ENCODE results near the gene IRF4.

Gene IRF4

DNA sequence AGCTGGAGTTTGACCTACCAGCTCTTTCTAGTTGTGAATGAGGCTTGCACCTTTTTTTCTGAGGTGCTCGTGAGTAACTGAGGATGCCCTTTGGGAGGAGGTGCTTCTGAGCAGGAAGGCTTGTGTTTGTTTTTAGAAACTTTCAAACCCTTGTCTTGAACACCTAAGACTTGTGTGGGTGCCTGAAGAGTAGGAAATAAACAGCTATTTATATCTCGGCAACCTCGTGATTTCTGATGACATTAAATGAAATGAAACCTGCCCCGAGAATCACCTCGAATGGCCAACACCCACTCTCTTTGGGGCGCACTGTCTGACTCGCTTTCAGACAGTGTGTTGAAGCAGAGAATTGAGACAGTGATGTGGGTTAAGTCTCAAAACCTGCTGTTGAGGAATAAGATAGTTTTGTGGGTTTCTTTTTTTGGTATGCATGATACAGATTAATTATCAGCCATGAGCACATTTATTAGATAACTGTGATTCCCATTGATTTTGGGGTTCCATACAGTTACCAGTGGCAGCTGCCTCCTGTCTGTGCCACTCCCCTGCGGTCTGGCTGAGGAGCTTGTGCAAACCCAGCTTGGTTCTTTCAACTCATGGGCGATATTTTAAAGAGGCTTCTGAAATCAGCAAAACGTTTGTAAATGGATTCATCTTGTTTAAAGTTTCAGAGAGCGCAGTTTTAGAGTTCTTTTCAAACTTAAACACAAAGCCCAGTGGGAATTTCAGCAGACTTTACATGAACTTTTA is 8.4 kb downstream of the IRF4 start:
- DNase-seq, result peak; percentile 83

DNA sequence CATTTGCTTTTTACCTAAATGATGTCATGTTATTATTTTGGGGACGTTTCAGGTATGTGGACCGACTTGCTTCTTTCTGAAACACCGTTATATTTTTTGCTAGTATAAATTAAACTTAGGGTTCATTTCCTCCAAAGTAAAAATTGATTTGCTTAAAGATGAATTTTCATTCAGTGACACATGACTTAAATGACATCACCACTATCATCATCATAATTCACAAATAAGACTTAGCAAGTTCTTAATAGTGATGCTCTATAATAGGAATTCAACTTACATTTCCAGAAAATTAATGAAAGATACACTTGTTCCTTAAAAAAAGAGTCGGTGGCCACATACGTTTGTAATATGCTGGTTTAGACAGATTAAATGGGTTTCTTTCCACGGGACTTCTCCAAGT is 9.3 kb downstream of the IRF4 start:
- no peak for DNase-seq

DNA sequence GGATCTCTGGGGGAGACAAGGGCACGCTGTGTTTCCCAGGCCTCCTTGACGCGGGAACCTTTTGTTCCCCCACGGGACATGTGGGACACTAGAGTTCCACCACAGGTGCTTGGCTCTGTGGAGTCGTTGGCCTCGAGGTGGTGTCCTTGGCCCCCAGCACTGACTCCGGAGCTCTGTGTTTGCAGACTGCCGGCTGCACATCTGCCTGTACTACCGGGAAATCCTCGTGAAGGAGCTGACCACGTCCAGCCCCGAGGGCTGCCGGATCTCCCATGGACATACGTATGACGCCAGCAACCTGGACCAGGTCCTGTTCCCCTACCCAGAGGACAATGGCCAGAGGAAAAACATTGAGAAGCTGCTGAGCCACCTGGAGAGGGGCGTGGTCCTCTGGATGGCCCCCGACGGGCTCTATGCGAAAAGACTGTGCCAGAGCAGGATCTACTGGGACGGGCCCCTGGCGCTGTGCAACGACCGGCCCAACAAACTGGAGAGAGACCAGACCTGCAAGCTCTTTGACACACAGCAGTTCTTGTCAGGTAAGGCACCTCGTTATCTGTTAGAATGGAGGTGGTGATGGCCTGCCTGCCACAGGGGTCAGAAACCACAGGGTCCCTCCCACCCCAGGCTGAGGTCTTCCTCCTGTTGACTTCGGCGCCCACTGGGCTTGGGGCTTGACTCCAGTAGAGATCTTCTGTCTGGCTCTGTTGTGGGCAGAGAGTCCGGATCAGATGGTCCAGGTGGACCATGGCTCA is 9.9 kb downstream of the IRF4 start:
- DNase-seq, result no peak

DNA sequence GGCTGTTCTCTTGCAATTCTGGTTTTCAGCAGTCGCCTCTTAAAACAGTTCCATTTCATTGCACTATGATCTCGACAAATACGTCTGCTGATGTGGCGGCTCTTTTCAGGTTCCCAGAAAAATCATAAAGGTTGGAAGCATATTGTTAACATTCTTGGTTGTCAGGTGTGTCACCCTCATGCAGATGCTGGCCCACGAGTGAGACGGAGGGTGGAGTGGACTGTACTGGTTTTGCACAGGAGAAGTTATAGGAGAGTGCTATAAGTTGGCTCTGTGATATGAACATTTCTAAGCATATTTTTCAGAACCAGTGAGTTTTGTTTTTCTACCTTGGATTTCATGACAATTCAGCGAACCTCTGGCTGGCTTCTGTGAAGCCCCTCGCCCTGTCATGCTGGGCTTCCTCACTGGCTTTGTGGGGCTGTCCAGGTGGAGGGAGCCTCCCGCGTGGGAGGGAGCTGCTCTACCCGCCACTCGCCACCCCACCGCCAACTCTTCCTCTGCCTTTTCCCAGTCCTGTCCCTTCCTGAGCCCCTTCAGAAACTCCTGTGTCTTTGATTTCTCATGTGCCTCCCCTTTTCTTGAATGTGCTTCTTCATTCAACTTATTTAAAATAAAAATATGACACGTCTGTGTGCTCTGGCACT is 10.6 kb downstream of the IRF4 start:
- no peak for DNase-seq

DNA sequence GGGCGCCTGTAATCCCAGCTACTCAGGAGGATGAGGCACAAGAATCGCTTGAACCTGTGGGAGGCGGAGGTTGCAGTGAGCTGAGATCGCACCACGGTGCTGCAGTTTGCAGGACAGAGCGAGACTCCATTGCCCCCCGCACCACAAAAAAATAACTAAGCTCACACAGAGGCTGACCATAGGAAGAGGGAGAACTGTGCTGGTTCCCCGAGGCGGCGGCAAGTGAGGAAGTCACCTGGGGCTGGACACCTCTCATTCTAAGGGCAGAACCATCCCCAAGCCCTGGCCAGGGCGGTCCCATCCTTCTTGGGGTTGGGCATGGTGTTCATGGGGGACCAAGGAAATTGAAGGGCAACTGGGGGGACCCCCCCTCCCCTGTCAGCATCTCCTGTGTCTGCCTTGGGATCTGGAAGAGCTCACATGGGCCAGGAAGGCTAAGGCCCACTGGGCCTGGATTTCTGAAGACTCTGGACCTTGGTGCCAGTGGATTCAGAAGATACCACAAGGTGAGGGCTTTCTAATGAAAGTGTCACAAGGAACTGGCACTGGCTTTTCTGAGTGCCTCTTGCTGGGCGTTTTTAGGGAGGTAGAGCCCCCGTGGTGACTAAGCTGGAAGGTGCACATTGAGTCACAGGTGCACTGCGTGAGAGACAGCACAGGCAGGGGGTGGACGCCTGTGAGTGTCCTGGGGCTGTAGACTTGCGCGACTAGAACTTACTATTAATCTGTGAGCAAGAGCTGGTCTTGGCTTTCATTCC is 11.5 kb downstream of the IRF4 start:
- DNase-seq, result no peak

DNA sequence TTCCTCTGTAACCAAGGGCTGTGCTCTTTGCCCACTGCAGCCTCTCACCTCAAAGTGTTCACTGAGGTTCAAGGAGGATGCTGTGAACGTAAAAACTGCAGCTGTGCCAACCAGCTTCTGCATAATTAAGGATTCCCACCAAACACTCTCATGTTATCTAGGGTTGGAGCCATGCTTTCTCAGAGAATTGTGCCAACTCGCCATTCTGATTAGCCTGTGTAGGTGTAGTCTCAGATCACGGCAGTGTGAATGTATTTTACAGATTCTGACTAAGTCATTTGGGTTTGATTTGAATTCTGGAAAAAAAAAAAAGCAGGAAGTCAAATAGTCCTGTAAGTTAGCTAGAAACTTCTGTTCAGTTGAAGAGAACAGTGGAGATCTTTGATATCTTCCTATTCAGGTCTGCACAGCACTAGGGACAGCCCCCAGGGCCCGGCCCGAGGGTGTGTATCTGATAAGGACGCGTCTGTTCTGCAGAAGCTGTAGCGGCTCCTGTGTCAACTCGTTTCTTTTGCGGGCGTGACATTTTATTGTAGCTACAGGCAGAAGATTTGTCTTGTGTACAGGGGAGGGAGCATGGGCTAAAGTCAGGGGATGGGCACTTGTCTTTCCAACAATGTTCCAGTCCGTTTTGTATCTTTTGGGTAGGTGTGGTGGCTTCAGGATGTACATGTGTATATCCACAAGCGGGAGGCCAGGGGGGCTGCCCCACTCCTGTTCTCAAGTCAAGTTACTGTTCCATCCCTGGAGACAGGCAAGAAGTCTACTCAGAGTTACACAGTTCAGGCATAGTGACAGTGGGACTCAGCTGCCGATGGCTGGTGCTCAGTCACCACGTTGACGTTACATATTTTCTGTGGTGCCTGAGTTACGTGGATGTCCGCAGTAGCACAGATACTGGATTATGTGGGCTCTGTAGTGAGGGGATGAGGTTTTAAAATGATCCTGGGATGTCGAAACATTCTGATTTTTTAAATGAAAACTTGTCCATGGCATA is 12.4 kb downstream of the IRF4 start:
- no peak for DNase-seq

DNA sequence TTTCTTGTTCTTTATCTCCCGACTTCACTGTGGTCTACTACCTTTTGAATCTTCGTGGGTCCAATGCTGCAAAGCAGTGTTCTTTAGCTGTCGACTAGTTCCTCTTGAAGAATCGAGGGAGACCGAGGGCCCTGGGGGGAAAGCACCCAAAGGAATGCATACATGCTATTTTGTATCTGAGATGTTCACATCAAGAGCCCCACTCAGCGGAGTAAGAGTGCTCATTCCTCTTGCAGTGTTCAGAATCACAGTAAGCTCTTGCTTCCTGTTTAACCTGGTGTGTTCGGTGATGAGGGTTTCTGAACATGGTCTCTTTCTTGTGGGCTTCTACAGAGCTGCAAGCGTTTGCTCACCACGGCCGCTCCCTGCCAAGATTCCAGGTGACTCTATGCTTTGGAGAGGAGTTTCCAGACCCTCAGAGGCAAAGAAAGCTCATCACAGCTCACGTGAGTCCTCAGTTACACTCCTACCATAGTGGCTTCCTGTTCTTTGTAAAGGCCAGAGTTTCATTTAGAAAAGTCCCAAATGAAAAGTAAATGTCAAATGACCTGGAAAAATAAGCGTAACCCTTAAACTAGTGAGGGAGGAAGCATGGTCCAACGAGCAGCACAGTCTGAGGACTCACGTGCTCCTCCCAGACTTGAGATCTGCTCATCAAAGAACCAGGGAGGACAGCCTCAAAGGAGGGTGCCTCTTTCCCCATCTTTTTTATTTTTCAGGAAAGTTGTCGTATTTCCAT is 13.3 kb downstream of the IRF4 start:
- DNase-seq, result no peak

DNA sequence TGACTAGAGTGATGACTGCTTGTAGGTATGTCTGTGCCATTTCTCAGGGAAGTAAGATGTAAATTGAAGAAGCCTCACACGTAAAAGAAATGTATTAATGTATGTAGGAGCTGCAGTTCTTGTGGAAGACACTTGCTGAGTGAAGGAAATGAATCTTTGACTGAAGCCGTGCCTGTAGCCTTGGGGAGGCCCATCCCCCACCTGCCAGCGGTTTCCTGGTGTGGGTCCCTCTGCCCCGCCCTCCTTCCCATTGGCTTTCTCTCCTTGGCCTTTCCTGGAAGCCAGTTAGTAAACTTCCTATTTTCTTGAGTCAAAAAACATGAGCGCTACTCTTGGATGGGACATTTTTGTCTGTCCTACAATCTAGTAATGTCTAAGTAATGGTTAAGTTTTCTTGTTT is 16.6 kb downstream of the IRF4 start:
- no peak for DNase-seq

DNA sequence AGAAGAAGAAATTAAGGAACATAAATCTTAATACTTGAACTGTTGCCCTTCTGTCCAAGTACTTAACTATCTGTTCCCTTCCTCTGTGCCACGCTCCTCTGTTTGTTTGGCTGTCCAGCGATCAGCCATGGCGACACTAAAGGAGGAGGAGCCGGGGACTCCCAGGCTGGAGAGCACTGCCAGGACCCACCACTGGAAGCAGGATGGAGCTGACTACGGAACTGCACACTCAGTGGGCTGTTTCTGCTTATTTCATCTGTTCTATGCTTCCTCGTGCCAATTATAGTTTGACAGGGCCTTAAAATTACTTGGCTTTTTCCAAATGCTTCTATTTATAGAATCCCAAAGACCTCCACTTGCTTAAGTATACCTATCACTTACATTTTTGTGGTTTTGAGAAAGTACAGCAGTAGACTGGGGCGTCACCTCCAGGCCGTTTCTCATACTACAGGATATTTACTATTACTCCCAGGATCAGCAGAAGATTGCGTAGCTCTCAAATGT is 17.1 kb downstream of the IRF4 start:
- peak; percentile 41 for DNase-seq

DNA sequence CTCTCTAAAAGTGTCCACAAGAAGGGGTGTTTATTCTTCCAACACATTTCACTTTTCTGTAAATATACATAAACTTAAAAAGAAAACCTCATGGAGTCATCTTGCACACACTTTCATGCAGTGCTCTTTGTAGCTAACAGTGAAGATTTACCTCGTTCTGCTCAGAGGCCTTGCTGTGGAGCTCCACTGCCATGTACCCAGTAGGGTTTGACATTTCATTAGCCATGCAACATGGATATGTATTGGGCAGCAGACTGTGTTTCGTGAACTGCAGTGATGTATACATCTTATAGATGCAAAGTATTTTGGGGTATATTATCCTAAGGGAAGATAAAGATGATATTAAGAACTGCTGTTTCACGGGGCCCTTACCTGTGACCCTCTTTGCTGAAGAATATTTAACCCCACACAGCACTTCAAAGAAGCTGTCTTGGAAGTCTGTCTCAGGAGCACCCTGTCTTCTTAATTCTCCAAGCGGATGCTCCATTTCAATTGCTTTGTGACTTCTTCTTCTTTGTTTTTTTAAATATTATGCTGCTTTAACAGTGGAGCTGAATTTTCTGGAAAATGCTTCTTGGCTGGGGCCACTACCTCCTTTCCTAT is 17.9 kb downstream of the IRF4 start:
- DNase-seq, result no peak

DNA sequence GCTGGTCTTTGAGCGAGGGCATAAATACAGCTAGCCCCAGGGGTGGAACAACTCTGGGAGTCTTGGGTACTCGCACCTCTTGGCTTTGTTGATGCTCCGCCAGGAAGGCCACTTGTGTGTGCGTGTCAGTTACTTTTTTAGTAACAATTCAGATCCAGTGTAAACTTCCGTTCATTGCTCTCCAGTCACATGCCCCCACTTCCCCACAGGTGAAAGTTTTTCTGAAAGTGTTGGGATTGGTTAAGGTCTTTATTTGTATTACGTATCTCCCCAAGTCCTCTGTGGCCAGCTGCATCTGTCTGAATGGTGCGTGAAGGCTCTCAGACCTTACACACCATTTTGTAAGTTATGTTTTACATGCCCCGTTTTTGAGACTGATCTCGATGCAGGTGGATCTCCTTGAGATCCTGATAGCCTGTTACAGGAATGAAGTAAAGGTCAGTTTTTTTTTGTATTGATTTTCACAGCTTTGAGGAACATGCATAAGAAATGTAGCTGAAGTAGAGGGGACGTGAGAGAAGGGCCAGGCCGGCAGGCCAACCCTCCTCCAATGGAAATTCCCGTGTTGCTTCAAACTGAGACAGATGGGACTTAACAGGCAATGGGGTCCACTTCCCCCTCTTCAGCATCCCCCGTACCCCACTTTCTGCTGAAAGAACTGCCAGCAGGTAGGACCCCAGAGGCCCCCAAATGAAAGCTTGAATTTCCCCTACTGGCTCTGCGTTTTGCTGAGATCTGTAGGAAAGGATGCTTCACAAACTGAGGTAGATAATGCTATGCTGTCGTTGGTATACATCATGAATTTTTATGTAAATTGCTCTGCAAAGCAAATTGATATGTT is 19.2 kb downstream of the IRF4 start:
- DNase-seq, result no peak

DNA sequence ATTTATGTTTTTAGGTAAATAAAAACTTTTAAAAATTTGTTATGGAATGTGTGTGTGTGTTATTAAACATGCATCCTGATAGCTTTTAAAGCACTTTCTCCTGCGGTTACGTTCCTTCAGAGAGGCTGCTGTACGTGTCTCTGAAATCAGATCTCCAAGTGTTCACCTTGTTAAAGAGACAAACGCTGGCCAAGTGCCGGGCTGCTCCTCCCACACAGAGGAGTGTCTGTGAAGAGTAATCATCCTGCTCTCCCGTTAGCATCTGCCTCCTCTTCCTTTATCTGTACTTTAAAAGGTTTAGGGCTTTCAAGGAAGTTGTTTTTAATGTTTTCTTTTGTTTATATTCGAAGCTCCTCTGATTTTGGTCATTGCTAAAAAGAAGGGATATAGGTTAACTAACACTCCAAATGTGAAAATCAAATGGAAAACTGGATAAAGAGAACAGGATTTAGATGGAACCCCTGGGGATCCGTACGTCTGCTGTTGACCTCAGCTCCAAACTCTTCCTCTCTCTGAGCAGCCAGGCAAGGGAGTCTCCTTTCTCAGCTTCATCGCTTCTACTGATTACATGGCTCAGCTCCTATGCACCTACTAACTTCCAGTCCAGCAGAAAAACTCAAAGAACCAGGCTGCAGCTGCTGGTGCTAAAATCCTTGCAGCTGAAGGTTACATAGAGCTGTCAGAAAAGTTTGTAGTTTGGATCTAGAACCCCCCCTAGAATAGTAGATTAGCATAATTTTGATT is 20.0 kb downstream of the IRF4 start:
- no peak for DNase-seq

DNA sequence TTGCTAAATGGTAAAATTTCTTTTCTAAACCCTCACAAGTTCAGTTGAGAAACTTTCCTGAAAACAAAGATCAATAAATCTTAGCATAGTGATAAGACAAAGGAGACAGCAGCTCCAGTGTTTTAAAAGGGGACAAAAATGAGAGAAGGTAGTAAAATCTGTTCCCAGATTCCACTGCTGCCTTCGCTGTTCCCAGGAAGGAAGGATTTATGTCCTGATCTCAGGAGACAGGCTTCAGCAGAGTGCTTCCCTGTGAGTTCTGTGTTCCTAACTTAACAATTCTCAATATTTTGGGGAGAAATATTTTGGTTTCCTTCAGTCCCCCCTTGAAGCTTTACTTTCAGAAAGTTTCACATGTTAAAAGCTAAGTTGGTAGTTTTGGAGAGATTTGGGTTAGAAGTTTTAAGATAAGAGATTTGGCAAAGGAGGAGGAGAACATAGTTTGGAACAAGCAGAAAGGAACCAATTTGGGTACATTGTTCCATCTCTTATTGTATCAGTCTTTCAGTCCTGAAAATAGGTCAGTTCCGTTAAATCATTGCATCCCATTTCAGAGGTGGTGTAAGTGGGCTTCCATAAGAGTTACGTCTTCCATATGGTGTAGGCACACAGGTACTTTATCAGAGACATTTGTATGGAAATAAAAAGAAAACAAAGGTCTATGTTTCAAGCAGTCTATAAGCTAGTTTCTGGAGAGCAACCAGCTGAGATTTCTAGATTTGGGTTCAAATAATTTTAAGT is 20.8 kb downstream of the IRF4 start:
- DNase-seq, result no peak

DNA sequence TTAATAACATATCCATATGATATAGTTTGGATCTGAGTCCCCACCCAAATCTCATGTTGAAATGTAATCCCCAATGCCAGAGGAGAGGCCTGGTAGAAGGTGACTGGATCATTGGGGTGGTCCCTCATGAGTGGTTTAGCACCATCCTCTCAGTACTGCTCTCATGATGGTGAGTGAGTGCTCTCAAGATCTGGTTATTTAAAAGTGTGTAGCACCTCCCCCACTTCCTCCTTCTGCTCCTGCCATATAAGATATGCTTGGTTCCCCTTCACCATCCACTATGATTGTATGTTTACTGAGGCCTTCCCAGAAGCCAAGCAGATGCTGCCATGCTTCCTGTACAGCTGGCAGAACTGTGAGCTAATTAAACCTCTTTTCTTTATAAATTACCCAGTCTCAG is 22.9 kb downstream of the IRF4 start:
- DNase-seq, result no peak

DNA sequence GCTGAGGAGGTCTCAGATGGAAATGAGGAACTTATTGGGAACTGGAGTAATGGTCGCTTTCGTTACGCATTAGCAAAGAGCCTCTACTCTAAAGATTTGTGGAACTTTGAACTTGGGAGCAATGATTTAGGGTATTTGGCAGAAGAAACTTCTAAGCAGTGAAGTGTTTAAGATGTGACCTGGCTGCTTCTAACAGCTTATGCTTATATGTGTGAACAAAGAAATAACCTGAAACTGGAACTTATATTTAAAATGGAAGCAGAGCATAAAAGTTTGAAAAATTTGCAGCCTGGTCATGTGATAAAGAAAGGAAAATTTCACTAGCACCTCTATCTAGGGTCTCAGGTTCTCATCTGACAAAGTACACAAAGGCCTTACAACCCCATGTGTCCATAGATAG is 23.5 kb downstream of the IRF4 start:
- DNase-seq, result no peak

DNA sequence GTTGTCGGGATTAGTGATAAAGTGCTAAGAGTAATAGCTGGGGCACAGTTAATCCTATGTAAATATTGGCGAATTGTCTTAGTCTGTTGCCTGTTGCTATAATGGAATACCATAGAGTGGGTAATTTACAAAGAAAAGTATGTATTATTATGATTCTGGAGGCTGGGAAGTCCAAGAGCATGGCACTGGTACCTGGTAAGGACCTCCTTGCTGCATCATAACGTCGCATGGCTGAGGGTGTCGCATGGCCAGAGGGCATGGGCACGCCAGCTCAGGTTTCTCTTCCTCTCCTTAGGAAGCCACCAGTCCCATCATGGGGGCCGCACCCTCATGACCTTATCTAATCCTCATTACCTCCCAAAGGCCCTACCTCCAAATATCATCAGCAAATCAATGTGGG is 29.7 kb downstream of the IRF4 start:
- DNase-seq, result no peak

DNA sequence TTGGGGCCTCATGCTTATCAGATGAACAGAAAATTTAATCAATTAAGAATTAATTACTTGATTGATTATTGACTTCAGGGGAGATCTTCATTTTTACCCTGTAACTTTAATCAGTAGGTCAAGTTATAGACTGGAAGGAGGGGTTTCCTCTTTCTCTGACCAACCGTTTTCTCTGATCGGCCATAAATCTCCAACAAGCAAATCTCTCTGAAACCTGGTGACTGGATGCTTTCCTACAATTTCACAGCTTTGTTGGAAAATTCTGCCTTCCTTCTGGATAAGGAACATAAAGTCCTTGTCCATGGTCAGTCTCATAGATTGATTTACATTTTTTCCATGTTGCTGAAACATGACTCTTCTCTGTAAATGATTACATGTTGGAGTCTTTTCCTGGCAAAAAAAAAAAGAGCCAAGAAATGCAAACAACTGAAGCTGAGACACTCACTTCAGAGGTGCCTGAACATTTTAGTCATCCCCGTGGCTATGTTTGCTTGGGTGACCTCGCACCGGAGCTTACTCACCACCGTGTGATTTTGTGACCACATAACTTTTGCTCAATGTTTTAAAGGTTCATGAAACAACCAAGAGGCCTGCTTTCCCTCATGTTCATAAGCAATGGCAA is 31.0 kb downstream of the IRF4 start:
- no peak for DNase-seq
